Measurements from ENCODE around the gene IL1B. TPM values are rescaled to one million over a fixed set of nuclear protein-coding genes. Genes with fewer than 3 reads are reported as not detected.

Gene IL1B
- total and polyA plus RNA-seq, 2 of the 8 experiments (the other 6 are each of a cell fraction or from before 2014, with no cell fraction given) = not detected

- no peak for TF ChIP-seq CHD7 (IDR thresholded peaks at IDR 0.05; ENCODE audit: insufficient replicate concordance, low read length)
- TF ChIP-seq TCF12 (IDR thresholded peaks at IDR 0.05; ENCODE audit: low read depth, low read length) = no peak
- TF ChIP-seq E2F6 (IDR thresholded peaks at IDR 0.05) = no peak
- TF ChIP-seq POU5F1 (IDR thresholded peaks at IDR 0.05; ENCODE audit: low read depth, low read length) = no peak
- no peak for TF ChIP-seq YY1 (IDR thresholded peaks at IDR 0.05; ENCODE audit: low read depth, low read length)
- TF ChIP-seq ATF2 (IDR thresholded peaks at IDR 0.05; ENCODE audit: low read length) = no peak
- TF ChIP-seq SIRT6 (IDR thresholded peaks at IDR 0.05; ENCODE audit: low read length) = no peak
- TF ChIP-seq RBBP5 (IDR thresholded peaks at IDR 0.05; ENCODE audit: borderline replicate concordance, low read depth, low read length) = no peak
- no peak for TF ChIP-seq RFX5 (IDR thresholded peaks at IDR 0.05; ENCODE audit: borderline replicate concordance, low read depth, low read length)
- no peak for TF ChIP-seq EP300 (IDR thresholded peaks at IDR 0.05; ENCODE audit: borderline replicate concordance in 1 of 2, low read depth in 2 of 2, low read length in 2 of 2)
Measured at GRCh38 chr2:112876971-112877361, 40.4 kb upstream of the IL1B start (continued).

Data from H1 (cell line).